ENCODE results near the gene ZNF230. TPM values are rescaled to one million over a fixed set of nuclear protein-coding genes. Genes with fewer than 3 reads are reported as not detected.
A peak's percentile ranks its signal among the peaks of the same experiment; 100 is the strongest.

The ZNF230 gene
- total RNA-seq, 1 donor from 2014 or later: 0.32 TPM

GRCh38 chr19:44002212-44002565 lies 568 bp upstream of the ZNF230 start:
- peak overlapping the region; percentile 78 to 80 for H3K4me3 ChIP-seq
- TF ChIP-seq, protein P1, sequence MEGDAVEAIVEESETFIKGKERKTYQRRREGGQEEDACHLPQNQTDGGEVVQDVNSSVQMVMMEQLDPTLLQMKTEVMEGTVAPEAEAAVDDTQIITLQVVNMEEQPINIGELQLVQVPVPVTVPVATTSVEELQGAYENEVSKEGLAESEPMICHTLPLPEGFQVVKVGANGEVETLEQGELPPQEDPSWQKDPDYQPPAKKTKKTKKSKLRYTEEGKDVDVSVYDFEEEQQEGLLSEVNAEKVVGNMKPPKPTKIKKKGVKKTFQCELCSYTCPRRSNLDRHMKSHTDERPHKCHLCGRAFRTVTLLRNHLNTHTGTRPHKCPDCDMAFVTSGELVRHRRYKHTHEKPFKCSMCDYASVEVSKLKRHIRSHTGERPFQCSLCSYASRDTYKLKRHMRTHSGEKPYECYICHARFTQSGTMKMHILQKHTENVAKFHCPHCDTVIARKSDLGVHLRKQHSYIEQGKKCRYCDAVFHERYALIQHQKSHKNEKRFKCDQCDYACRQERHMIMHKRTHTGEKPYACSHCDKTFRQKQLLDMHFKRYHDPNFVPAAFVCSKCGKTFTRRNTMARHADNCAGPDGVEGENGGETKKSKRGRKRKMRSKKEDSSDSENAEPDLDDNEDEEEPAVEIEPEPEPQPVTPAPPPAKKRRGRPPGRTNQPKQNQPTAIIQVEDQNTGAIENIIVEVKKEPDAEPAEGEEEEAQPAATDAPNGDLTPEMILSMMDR (IDR thresholded peaks at IDR 0.05): no peak

DNA sequence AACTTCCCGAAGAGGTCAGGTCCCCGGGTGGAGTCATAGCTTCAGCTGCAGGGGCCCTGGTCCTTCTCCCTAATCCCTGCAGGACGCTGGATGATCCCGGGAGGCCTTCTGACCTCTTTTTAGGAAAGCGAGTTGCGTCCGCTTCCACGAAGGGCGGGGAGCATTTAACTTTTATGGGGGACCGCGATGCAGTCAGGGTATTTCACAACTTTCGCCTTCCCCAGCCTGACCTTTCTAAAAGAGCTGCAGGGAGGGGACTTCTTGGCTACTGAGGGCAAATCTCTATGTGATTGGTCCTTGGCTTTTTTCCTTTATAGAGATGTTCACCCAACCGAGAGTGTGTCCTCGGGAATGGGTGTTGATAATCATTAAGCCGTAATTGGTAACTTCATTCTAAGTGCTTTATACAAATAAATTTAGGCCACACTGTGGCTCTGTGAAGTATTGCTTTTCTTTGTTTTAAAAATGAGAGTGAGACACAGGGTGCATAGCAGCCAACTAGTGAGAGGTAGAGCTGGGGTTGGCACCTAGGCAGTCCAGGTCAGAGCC lies 778 bp downstream of the ZNF230 start:
- Histone ChIP-seq H3K4me1 (peaks cover 0 to 9% of the 10 kb centered on the region in 2 donors), H3K36me3 (peaks cover 20 to 26% of the 10 kb centered on the region in 2 donors), H3K27me3 (no peaks in the 10 kb centered on the region), H3K27ac (no peak overlapping the region), H3K4me3 (peak overlapping the region; percentile 78 to 80), H3K9me3 (peaks cover 14 to 35% of the 10 kb centered on the region in 2 donors)
- TF ChIP-seq, protein P1 (IDR thresholded peaks at IDR 0.05): no peak
- no peak for DNase-seq (ENCODE audit: low spot score in 2 of 2)
- intact Hi-C loops (cut with DNase I): loop anchor here (1.0 to 5.0 kb wide), 4 partner anchors 69 to 209 kb away; partner anchors contain the start of genes ZNF227, ZNF234, ZNF283 and ZNF284

More at GRCh38 chr19:44002212-44002565, 568 bp upstream of the ZNF230 start:
- peaks cover 0 to 9% of the 10 kb centered on the region in 2 donors for H3K4me1 ChIP-seq
- DNase-seq (ENCODE audit: low spot score in 2 of 2): no peak
- peaks cover 14 to 35% of the 10 kb centered on the region in 2 donors for H3K9me3 ChIP-seq
- H3K36me3 ChIP-seq: peaks cover 7 to 12% of the 10 kb centered on the region in 2 donors
- intact Hi-C loops (cut with DNase I): loop anchor here (1.0 to 5.0 kb wide), 9 partner anchors 18 to 211 kb away; partner anchors contain the start of genes ZNF155, ZNF221, ZNF222 and ZNF225
- H3K27me3 ChIP-seq: no peaks in the 10 kb centered on the region
- peak overlapping the region; percentile 53 to 69 for H3K27ac ChIP-seq

DNA sequence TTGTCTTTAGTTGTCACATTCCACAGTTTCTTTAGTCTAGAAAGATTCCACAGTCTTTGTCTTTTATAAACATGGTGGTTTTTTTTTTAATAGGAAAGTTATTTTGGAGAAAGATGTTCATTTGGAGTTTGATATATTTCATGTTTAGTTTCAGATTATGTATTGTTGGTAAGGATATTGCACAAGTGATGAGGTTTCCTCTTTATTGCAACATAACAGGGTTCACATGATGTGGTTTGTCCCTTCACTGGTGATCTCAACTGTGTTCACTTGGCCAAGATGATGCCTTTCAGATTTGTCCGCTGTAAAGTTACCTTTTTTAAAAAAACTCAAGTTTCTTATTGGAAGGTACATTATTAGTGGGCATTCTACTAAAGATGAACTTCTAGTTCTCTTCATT lies 3.2 kb downstream of the ZNF230 start:
- intact Hi-C loops (cut with DNase I): no loop called here
- Histone ChIP-seq H3K4me1 (peaks cover 0 to 9% of the 10 kb centered on the region in 2 donors), H3K27ac (no peak overlapping the region), H3K36me3 (peaks cover 44 to 50% of the 10 kb centered on the region in 2 donors), H3K27me3 (no peaks in the 10 kb centered on the region), H3K4me3 (no peak overlapping the region), H3K9me3 (peaks cover 26 to 51% of the 10 kb centered on the region in 2 donors)
- TF ChIP-seq, protein P1 (IDR thresholded peaks at IDR 0.05): no peak
- no peak for DNase-seq (ENCODE audit: low spot score in 2 of 2)

- H3K27me3 ChIP-seq: no peaks in the 10 kb centered on the region
- DNase-seq (ENCODE audit: low spot score in 2 of 2): no peak
- intact Hi-C loops (cut with DNase I): no loop called here
- peaks cover 0 to 6% of the 10 kb centered on the region in 2 donors for H3K4me1 ChIP-seq
- peaks cover 56 to 65% of the 10 kb centered on the region in 2 donors for H3K36me3 ChIP-seq
- no peak overlapping the region for H3K27ac ChIP-seq
- no peak overlapping the region for H3K4me3 ChIP-seq
- H3K9me3 ChIP-seq: peaks cover 39 to 66% of the 10 kb centered on the region in 2 donors
- TF ChIP-seq, protein P1 (IDR thresholded peaks at IDR 0.05): no peak
These were observed 4.7 kb downstream of the ZNF230 start for GRCh38 chr19:44007473-44007872.

- Histone ChIP-seq H3K4me1 (no peaks in the 10 kb centered on the region), H3K27ac (no peak overlapping the region), H3K9me3 (peaks cover 47 to 90% of the 10 kb centered on the region in 2 donors), H3K27me3 (no peaks in the 10 kb centered on the region), H3K4me3 (no peak overlapping the region), H3K36me3 (peaks cover 56 to 74% of the 10 kb centered on the region in 2 donors)
- TF ChIP-seq, protein P1 (IDR thresholded peaks at IDR 0.05): no peak
- intact Hi-C loops (cut with DNase I): no loop called here
- DNase-seq (ENCODE audit: low spot score in 2 of 2): no peak
These were observed 7.7 kb downstream of the ZNF230 start for GRCh38 chr19:44010468-44010867.
